Stimulated activated CD4-positive, alpha-beta T cell treated with anti-CD3 and anti-CD28 coated beads, Interleukin-15, amount 100 ng/mL, for 1 hour (primary cell): ENCODE data around the gene GNG12.
"Not testable (repeated sequence)": the region's sequence is repeated elsewhere in the genome, so short reads cannot be mapped to it uniquely, and the experiment has no call there.

Experiments used
- DNase-seq, 2 donors: peaks; one replicate each; pipeline ENCODE4 v3.0.0-alpha.2; 2020; ENCODE audit warnings: low read depth in 1 of 2, low spot score in 1 of 2

Gene GNG12

DNA sequence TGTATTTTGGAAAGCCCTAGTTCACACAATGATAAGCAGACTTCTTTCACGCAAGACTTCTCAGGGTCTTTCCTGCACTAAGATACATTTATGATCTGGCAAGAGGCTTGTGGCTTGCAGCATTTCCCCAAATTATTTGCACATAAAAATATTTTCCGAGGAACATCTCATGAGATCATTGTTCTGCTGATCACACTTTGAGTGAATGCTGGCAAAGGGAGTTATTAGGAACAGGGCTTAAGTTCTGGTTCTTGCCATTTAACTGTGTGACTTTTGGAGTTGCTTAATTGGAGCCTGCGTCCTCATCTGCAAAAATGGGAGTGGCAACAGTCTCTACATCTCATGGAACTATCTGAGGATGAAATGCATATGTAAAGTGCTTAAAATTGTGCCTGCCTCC lies 98.1 kb downstream of the GNG12 start:
- DNase-seq: no peak

DNA sequence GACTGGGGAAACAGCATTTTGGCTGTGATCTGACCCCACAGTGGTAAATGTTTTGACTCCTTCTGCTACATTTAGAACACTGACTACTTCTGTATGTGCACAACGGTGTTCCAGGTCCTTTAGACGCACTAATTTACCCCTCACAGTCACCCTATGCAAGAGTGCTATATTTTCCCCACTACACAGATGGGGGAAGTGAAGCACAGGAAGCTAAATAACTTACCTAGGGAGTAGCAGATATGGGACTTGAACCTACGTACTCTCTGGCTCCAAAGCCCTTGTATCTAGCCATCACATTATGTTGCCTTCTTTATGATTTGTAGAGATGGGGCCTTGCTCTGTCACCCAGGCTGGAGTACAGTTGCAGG lies 99.0 kb downstream of the GNG12 start:
- no peak for DNase-seq

DNA sequence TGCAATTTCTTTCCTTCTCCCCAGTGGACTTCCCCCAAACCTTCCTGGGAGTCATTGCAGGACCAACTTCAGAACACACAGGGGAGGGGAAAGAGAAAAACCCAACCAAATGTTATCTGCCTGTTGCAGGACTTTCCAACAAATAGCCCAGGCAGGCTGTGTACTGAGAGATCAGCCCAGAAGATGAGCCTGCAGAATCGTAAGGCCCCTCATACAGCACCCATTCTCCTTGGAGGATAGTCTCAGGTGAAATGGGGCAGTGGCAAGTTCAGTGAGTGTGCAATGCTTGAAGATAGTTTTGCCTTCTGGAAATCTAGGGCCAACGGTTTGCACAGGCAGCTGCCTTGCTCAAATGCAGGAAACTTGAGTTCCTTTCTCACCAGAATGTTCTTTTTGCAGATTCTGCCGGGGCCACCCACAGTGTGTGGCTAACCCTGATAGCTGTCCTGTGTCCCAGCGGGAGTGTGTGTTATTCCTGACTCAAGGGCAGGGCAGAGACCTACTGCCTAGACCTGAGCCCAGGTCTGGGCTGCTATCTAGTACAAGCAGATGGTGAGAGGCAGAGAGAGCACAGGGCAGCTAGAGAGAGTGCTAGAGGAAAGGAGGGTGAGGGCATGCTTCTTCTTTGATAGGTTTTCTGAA lies 99.5 kb downstream of the GNG12 start:
- no peak for DNase-seq

DNA sequence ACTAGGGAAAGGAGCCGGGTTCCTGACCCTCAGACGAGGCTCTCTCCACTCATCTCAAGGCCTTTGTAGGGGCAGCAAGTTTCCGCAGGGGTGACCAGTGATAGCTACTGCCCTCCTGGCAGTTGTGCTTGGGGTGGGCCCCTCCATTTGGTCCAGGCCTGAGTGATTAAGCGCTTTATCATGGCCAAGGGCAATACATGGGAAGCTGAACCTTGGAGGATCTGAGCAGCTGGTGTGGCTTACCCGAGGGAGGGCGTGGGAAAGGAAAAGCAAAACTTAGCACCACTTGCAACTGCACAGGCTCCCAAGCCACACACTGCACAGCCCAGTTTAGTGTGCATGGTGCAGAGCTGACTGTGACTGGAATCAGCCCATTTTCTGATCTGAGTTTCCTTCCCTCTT lies 100.5 kb downstream of the GNG12 start:
- DNase-seq: no peak

- DNase-seq: no peak
Observed at GRCh38 chr1:67731322-67731721, 101.9 kb downstream of the GNG12 start.

DNA sequence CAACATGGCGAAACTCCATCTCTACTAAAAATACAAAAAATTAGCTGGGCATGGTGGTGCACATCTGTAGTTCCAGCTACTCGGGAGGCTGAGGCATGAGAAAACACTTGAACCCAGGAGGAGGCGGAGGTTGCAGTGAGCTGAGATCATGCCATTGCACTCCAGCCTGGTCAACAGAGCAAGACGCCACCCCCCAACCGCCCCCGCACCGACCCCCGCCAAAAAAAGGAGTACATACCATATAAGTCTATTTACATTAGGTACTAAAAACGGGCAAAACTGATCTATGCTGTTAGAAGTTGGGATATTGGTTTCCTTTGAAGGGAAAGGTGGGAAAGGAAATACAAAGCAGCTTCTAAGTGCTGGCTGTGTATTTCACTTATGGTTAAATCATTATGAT lies 103.0 kb downstream of the GNG12 start:
- DNase-seq: not testable (repeated sequence)

DNA sequence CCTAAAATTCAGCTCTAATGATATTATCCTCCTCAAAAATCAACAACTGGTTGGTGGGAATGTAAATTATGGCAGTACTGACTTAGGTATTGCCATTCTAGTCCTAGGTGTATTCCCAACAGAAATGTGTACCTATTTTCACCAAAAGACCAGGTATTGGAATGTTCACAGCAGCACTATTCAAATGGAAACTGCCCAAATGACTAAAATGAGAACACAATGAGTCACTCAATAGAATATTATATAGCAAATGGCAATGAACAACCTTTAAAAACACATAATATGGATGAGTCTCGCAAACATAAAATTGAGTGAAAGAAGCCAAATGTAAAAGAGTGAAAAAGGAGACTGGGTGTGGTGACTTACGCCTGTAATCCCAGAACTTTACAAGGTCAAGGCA lies 103.4 kb downstream of the GNG12 start:
- DNase-seq: no peak

DNA sequence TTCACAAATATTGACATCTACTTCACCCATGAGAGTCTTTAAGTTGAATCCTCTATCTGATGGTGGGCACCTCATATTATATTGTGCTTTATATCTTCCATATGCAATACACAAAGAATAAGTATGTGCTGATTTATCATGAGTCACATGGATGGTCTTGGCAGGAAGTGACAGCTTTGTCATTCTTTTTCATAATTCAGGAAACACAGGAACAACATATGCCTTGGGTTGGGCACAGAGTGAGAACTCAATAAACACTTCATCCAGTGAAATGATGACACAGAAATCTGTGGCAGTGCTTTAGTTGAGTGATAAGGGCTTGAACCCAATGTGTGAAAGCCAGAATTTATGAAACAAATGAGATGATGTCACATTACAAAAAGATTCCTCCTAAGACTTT lies 107.0 kb downstream of the GNG12 start:
- DNase-seq: no peak

DNA sequence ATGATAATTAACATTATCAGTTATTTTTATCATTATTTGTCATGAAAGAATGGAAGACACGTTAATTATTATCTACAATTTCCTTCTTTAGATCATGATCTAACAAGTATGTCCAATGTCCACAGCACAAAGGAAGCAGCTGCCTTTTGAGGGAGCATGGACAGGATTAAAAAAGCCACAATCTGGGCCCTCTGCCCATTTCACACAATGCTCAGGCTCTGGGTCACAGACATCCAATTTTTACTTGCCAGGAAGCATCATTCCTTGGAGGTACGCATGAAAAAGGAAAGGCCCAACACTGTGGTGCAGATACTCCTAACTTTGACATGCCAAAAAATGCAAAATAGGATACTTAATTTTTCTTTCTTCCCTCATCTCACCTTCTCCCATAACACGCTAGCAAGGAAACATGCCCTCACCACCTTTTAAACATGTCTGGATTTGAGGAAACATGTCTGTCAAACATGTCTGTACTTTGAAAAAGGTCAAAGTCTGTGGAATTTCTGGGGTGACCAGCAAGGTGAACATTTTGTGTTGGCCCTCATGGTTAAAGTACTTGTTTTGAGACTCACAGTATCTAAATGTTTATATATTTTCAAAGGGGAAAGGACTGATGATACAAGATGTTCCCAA lies 108.2 kb downstream of the GNG12 start:
- DNase-seq: no peak

GRCh38 chr1:67723620-67724019 lies 109.6 kb downstream of the GNG12 start:
- DNase-seq: no peak

DNA sequence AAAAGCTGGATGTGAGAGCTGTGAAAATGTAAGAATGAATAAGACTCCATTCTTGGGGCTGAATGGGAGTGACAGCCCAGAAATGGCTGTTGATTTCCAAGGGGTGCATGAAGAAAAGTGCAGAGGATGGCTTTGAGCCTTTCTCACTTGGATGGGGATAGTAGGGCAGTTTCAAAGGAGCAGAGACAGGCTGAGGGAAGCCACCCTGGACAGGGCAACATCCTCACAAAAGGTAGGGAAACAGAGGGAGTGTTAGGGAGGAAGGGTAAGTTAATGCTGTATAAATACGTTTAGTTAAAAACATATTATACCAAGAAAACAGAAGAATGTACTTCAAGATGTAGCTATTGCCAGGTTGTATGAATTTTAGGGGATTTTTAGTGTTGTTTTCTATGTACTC lies 110.1 kb downstream of the GNG12 start:
- DNase-seq: no peak

DNA sequence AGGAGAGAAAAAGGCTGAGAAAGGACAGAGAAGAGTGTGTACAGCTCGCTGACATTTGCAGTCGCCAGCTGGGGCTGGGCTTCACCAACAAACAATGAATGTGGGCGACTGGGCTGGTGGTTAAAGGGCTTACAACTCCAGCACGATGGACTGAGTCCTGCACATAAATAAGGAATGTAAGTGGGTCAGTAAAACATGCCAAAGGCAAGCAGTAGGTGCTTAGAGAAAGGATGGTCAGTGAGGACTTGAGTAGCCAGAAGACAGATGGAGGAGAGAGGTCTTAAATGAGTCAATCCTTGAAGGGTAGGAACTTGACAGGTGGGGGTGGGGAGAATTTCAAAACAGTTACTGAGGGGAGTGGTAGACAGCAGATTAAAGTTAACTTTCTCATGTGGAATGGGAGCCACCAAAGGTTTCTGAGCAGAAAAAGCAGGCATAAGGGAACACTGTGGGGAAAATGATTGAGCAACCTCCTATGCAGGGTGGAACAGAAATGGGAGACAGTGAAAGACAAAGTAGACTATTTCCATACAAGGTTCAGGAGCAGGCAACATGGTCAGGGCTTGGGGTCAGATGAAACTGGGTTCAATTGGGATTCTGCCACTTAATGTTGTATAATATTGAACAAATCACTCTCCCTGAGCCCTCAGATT lies 110.8 kb downstream of the GNG12 start:
- DNase-seq: no peak

- no peak for DNase-seq
Observed at GRCh38 chr1:67721650-67722291, 111.5 kb downstream of the GNG12 start.

DNA sequence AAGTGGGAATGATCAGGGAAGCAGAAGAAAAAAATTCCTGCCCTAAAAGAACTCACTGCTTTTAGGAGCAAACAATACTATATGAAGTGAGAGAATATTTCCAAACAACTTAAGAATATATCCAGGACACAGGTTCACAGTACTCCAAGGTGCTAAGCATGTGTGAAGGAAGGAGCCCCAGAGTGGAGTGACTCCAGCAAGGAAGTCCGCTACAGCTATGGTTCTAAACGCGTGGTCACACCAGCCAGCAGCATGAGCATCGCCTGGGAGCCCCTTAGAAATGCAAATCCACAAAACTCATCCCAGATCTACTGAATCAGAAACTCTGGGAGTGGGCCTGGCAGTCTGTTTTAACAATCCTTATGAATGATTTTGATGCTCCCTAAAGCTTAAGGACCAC lies 112.2 kb downstream of the GNG12 start:
- no peak for DNase-seq

GRCh38 chr1:67719329-67720196 lies 113.7 kb downstream of the GNG12 start:
- no peak for DNase-seq

- DNase-seq: no peak
Observed at GRCh38 chr1:67717876-67718275, 115.4 kb downstream of the GNG12 start.

DNA sequence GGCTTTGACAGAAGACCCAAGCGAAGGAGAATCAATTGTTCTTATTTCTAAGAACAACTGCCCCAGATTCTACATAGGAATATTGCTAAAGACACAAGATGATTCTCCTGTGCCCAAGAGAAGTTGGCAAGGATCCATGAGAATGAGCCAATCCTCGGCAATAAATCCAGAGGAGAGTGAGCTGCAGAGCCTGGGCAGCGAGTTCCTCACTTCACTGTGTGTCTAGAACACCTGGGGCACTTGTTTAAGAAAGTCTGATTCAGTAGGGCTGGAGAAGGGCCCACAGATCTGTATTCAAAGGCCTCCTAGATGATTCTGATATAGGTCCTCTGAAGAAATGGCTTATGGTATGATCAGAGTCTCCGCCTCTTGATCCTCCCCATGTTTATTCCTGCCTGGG lies 116.5 kb downstream of the GNG12 start:
- no peak for DNase-seq

DNA sequence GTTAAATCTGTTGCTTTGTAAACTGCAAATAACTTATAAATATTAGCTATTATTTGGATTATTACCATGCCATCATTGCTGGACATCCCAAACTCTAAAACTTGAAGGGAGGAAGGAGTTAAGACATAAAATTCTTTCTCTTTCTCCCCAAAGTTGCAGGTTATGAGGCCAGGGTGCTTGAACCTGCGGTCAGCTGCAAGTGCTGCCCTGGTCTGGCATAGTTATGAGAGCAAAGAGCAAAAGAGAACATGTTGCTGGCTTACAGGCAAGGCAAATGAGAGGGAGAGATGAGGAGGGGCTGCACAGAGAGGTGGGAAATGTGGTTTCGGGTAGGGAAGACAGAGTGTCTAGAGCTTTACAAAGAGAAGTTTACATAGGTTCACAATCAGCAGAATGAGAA lies 117.4 kb downstream of the GNG12 start:
- no peak for DNase-seq

DNA sequence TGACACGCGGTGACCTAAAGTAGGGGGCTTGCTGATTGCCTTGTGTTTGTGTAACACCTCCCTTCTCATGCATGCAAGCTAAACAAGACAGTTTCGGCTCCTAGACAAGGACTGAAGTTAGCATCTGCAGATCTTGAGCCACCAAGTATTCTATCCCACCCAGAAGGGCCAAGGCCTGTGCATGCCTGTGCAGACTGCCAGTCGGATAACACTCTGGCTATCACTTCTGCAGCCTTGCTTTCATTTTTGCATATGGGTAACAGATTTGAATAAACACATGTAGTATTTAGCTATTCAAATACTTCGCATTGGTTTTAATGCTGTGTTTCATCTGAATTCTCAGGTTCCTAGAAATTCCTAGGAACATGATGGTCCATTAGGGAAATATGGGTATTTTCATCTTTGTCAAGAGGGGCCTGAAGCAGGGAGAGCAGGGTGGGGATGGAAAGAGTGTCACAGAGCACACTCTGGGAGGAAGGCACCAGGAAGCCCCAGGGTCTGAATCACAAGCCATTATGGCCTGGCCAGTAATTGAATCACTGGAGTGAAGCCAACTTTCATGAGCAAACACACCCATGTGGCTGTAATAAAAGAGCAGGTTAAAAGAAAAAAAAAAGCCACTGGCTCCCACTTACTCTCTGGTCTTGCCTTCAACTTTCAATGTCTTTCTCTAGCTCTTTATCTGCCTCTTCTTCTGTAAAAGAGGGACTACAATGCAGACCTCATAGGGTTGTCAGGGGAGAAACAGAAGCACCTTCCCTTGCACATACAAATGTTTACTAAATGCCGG lies 120.0 kb downstream of the GNG12 start:
- DNase-seq: no peak

GRCh38 chr1:67711855-67712212 lies 121.4 kb downstream of the GNG12 start:
- no peak for DNase-seq
